Activated T-cell treated with anti-CD3 and anti-CD28 coated beads, Interleukin-2, amount 50 U/mL, for 4 hours (primary cell): ENCODE measurements around the gene MSRB3. TPM values are rescaled to one million over a fixed set of nuclear protein-coding genes. Genes with fewer than 3 reads are reported as not detected.
"Not testable (repeated sequence)": the region's sequence is repeated elsewhere in the genome, so short reads cannot be mapped to it uniquely, and the experiment has no call there.

Experiments used
- ATAC-seq, 2 donors: fragments of 200-7000 bp; cut with Tn5 transposase; one replicate each; pipeline ENCODE4 v1.10.0; 2021
- DNase-seq: peaks from one replicate; pipeline ENCODE4 v3.0.0-alpha.2; 2020
- H3K27me3 Mint-ChIP-seq: one replicate; pipeline ENCODE4 v1.8.0; 2021; ENCODE audit warnings: low read depth, mixed read lengths
- H3K36me3 Mint-ChIP-seq: one replicate; pipeline ENCODE4 v1.8.0; 2022; ENCODE audit warnings: mixed read lengths; ENCODE audit not compliant: insufficient read depth
- H3K4me1 Mint-ChIP-seq: one replicate; pipeline ENCODE4 v1.8.0; 2021; ENCODE audit warnings: low read depth, mixed read lengths
- H3K4me3 Mint-ChIP-seq: one replicate; pipeline ENCODE4 v1.8.0; 2021; ENCODE audit warnings: mild to moderate bottlenecking, moderate library complexity, mixed read lengths
- H3K9me3 Mint-ChIP-seq: one replicate; pipeline ENCODE4 v1.8.0; 2021; ENCODE audit warnings: mixed read lengths
- total RNA-seq, 3 donors: library from RNA; stranded (reverse); gene quantifications; one replicate each; pipeline ENCODE4 v1.2.1, GENCODE V29; 2021

Gene MSRB3
- total RNA-seq, 3 donors from 2014 or later, result 0.05 to 0.24 (median 0.10) TPM

- H3K36me3 Mint-ChIP-seq, result no peaks in the 10 kb centered on the region
- ATAC-seq (no peak), DNase-seq (no peak)
- no peaks in the 10 kb centered on the region for H3K27me3 Mint-ChIP-seq
- H3K4me3 Mint-ChIP-seq, result no peak overlapping the region
- H3K9me3 Mint-ChIP-seq, result peaks cover 2% of the 10 kb centered on the region
- H3K4me1 Mint-ChIP-seq, result no peaks in the 10 kb centered on the region
Observed at GRCh38 chr12:65477721-65478120, 199.2 kb downstream of the MSRB3 start.

GRCh38 chr12:65483891-65484516 is 205.5 kb downstream of the MSRB3 start:
- H3K4me3 Mint-ChIP-seq, H3K36me3 Mint-ChIP-seq, H3K4me1 Mint-ChIP-seq, DNase-seq, ATAC-seq, H3K27me3 Mint-ChIP-seq: not testable (repeated sequence)
- H3K9me3 Mint-ChIP-seq, result peaks cover 27% of the 10 kb centered on the region

- ATAC-seq (no peak), DNase-seq (no peak)
- Mint-ChIP-seq H3K36me3 (no peaks in the 10 kb centered on the region), H3K4me3 (no peak overlapping the region), H3K9me3 (peaks cover 20% of the 10 kb centered on the region), H3K27me3 (no peaks in the 10 kb centered on the region), H3K4me1 (peaks cover 2% of the 10 kb centered on the region)
Observed at GRCh38 chr12:65488197-65488596, 209.7 kb downstream of the MSRB3 start.

GRCh38 chr12:65490250-65490649 is 211.8 kb downstream of the MSRB3 start:
- Mint-ChIP-seq H3K4me1 (peaks cover 2% of the 10 kb centered on the region), H3K27me3 (no peaks in the 10 kb centered on the region), H3K36me3 (no peaks in the 10 kb centered on the region), H3K9me3 (peaks cover 7% of the 10 kb centered on the region), H3K4me3 (no peak overlapping the region)
- no peak for DNase-seq
- no peak for ATAC-seq

- no peak for DNase-seq
- Mint-ChIP-seq H3K9me3 (no peaks in the 10 kb centered on the region), H3K36me3 (no peaks in the 10 kb centered on the region), H3K27me3 (peaks cover 5% of the 10 kb centered on the region), H3K4me1 (peaks cover 2% of the 10 kb centered on the region), H3K4me3 (no peak overlapping the region)
- ATAC-seq, result no peak
Observed at GRCh38 chr12:65492998-65493912, 214.8 kb downstream of the MSRB3 start.

GRCh38 chr12:65493913-65494245 is 215.4 kb downstream of the MSRB3 start:
- Mint-ChIP-seq H3K4me3 (no peak overlapping the region), H3K27me3 (peaks cover 5% of the 10 kb centered on the region), H3K4me1 (peaks cover 2% of the 10 kb centered on the region), H3K9me3 (no peaks in the 10 kb centered on the region), H3K36me3 (no peaks in the 10 kb centered on the region)
- DNase-seq, result no peak
- no peak for ATAC-seq

- DNase-seq (no peak), ATAC-seq (no peak)
- Mint-ChIP-seq H3K4me1 (peaks cover 2% of the 10 kb centered on the region), H3K4me3 (no peak overlapping the region), H3K27me3 (peaks cover 5% of the 10 kb centered on the region), H3K9me3 (no peaks in the 10 kb centered on the region), H3K36me3 (no peaks in the 10 kb centered on the region)
Observed at GRCh38 chr12:65494537-65494936, 216.1 kb downstream of the MSRB3 start.

GRCh38 chr12:65495233-65495632 is 216.8 kb downstream of the MSRB3 start:
- DNase-seq (no peak), ATAC-seq (no peak)
- H3K9me3 Mint-ChIP-seq, result no peaks in the 10 kb centered on the region
- H3K27me3 Mint-ChIP-seq, result peaks cover 5% of the 10 kb centered on the region
- H3K36me3 Mint-ChIP-seq, result no peaks in the 10 kb centered on the region
- H3K4me1 Mint-ChIP-seq, result peaks cover 2% of the 10 kb centered on the region
- no peak overlapping the region for H3K4me3 Mint-ChIP-seq

- H3K4me3 Mint-ChIP-seq, result no peak overlapping the region
- H3K36me3 Mint-ChIP-seq, result no peaks in the 10 kb centered on the region
- H3K4me1 Mint-ChIP-seq, result peaks cover 2% of the 10 kb centered on the region
- ATAC-seq (no peak), DNase-seq (no peak)
- H3K9me3 Mint-ChIP-seq, result no peaks in the 10 kb centered on the region
- peaks cover 5% of the 10 kb centered on the region for H3K27me3 Mint-ChIP-seq
Observed at GRCh38 chr12:65496617-65497016, 218.1 kb downstream of the MSRB3 start.

- no peaks in the 10 kb centered on the region for H3K36me3 Mint-ChIP-seq
- no peaks in the 10 kb centered on the region for H3K4me1 Mint-ChIP-seq
- H3K4me3 Mint-ChIP-seq, result no peak overlapping the region
- ATAC-seq, result no peak
- H3K27me3 Mint-ChIP-seq, result peaks cover 5% of the 10 kb centered on the region
- no peak for DNase-seq
- H3K9me3 Mint-ChIP-seq, result no peaks in the 10 kb centered on the region
Observed at GRCh38 chr12:65497660-65498059, 219.2 kb downstream of the MSRB3 start.

GRCh38 chr12:65499167-65499566 is 220.7 kb downstream of the MSRB3 start:
- H3K4me1 Mint-ChIP-seq, result no peaks in the 10 kb centered on the region
- no peaks in the 10 kb centered on the region for H3K36me3 Mint-ChIP-seq
- no peaks in the 10 kb centered on the region for H3K9me3 Mint-ChIP-seq
- DNase-seq, result no peak
- no peak overlapping the region for H3K4me3 Mint-ChIP-seq
- ATAC-seq, result no peak
- peaks cover 5% of the 10 kb centered on the region for H3K27me3 Mint-ChIP-seq

GRCh38 chr12:65500091-65500900 is 221.8 kb downstream of the MSRB3 start:
- Mint-ChIP-seq H3K4me1 (no peaks in the 10 kb centered on the region), H3K4me3 (no peak overlapping the region), H3K9me3 (no peaks in the 10 kb centered on the region), H3K36me3 (no peaks in the 10 kb centered on the region), H3K27me3 (peaks cover 5% of the 10 kb centered on the region)
- no peak for DNase-seq
- ATAC-seq, result no peak

- Mint-ChIP-seq H3K27me3 (peaks cover 5% of the 10 kb centered on the region), H3K36me3 (no peaks in the 10 kb centered on the region), H3K4me3 (no peak overlapping the region), H3K4me1 (no peaks in the 10 kb centered on the region), H3K9me3 (no peaks in the 10 kb centered on the region)
- ATAC-seq (no peak), DNase-seq (no peak)
Observed at GRCh38 chr12:65501093-65501621, 222.7 kb downstream of the MSRB3 start.

- H3K36me3 Mint-ChIP-seq, result no peaks in the 10 kb centered on the region
- H3K9me3 Mint-ChIP-seq, result no peaks in the 10 kb centered on the region
- DNase-seq, result no peak
- no peak overlapping the region for H3K4me3 Mint-ChIP-seq
- H3K27me3 Mint-ChIP-seq, result peaks cover 5% of the 10 kb centered on the region
- no peaks in the 10 kb centered on the region for H3K4me1 Mint-ChIP-seq
- no peak for ATAC-seq
Observed at GRCh38 chr12:65501935-65502334, 223.5 kb downstream of the MSRB3 start.
